ENCODE data around the gene CCDC57. TPM values are rescaled to one million over a fixed set of nuclear protein-coding genes. Genes with fewer than 3 reads are reported as not detected.
A peak's percentile ranks its signal among the peaks of the same experiment; 100 is the strongest.

Gene CCDC57
- total and polyA plus RNA-seq, 9 of the 15 experiments (the other 6 are each of a cell fraction or from before 2014, with no cell fraction given) = 0.83 to 36.2 (median 13.6) TPM

DNA sequence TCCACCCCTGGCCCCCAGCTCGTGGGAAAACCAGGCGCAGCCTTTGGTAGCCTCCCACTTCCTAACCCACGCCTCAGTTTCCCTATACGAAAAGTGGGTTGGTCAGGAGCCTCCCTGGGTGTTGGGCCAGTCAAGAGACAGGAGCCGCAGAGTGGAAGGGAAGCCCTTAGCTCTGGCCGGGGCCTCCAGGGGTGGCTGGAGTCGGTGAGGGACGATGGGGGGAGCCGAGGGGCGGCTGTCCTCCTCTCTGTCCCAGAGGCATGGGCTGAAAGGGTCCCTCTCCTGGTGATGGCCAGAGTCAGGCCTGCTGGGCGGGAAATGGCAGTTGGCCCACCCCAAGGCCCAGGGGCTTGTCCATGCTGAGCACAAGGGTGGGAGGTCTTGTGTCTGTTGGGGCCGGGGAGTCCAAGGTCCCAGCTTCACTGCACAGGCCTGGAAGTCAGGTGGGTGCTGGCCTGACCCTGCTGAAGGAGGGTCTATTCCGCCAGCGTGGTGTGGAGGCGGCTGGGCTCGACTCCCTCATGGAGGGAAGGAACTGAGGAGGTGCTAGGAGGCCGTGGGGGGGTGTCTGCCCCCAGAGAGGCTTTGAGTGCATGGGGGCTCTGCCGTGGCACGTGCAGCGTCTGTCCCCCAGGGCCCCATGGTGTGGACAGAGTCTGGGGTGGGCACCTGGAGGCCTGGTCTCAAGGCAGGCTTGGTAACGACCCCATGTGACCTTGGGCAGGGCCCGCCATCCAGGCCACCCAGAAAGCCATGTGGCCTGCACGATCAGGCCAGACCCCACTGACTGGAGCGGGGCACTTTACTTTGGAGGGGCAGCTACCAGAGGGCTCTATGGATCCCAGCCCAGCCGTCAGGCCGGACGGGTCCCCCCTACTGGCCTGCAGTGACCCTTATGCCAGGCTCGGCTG lies 17.3 kb upstream of the CCDC57 start (continued):
- TF ChIP-seq, protein P1, sequence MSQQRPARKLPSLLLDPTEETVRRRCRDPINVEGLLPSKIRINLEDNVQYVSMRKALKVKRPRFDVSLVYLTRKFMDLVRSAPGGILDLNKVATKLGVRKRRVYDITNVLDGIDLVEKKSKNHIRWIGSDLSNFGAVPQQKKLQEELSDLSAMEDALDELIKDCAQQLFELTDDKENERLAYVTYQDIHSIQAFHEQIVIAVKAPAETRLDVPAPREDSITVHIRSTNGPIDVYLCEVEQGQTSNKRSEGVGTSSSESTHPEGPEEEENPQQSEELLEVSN (IDR thresholded peaks at IDR 0.05; ENCODE audit: borderline replicate concordance in 1 of 2, extremely low read depth in 1 of 2, insufficient read depth in 1 of 2, insufficient read length in 1 of 2, low read depth in 1 of 2, low read length in 1 of 2, poor library complexity in 1 of 2, severe bottlenecking in 1 of 2) = peak in 1 of 2 experiments; percentile 53
- TF ChIP-seq, protein P2, sequence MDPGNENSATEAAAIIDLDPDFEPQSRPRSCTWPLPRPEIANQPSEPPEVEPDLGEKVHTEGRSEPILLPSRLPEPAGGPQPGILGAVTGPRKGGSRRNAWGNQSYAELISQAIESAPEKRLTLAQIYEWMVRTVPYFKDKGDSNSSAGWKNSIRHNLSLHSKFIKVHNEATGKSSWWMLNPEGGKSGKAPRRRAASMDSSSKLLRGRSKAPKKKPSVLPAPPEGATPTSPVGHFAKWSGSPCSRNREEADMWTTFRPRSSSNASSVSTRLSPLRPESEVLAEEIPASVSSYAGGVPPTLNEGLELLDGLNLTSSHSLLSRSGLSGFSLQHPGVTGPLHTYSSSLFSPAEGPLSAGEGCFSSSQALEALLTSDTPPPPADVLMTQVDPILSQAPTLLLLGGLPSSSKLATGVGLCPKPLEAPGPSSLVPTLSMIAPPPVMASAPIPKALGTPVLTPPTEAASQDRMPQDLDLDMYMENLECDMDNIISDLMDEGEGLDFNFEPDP (CRISPR knock-in tag; IDR thresholded peaks at IDR 0.05) = peak; percentile 38; the same call in 1 of the 2 replicates
- TF ChIP-seq, protein P3, sequence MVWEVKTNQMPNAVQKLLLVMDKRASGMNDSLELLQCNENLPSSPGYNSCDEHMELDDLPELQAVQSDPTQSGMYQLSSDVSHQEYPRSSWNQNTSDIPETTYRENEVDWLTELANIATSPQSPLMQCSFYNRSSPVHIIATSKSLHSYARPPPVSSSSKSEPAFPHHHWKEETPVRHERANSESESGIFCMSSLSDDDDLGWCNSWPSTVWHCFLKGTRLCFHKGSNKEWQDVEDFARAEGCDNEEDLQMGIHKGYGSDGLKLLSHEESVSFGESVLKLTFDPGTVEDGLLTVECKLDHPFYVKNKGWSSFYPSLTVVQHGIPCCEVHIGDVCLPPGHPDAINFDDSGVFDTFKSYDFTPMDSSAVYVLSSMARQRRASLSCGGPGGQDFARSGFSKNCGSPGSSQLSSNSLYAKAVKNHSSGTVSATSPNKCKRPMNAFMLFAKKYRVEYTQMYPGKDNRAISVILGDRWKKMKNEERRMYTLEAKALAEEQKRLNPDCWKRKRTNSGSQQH (CRISPR knock-in tag; IDR thresholded peaks at IDR 0.05) = no peak
- TF ChIP-seq ZNF780A (CRISPR knock-in tag; IDR thresholded peaks at IDR 0.05) = no peak
- TF ChIP-seq, protein P4, sequence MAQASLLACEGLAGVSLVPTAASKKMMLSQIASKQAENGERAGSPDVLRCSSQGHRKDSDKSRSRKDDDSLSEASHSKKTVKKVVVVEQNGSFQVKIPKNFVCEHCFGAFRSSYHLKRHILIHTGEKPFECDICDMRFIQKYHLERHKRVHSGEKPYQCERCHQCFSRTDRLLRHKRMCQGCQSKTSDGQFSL (CRISPR knock-in tag; IDR thresholded peaks at IDR 0.05) = 0 out of 2 replicates have a peak, but pooled peaks have one; percentile 72
- TF ChIP-seq, protein P4 (tag; IDR thresholded peaks at IDR 0.05) = no peak
